ACC112 (cell line): Measurements from ENCODE around the gene HNRNPF.

Experiments
- H2AFZ ChIP-seq: fragments of 200-600 bp; sonication (generic); one replicate; pipeline ENCODE4 v1.6.0; 2017; ENCODE audit warnings: antibody characterized with exemption, low read length; ENCODE audit not compliant: unreplicated experiment
- H3K27ac ChIP-seq: fragments of 200-600 bp; sonication (generic); 2 replicates; pipeline ENCODE4 v1.5.1; 2014; ENCODE audit warnings: low read depth, mild to moderate bottlenecking, antibody characterized with exemption, low read length, moderate library complexity
- H3K27me3 ChIP-seq: fragments of 200-600 bp; sonication (generic); 2 replicates; pipeline ENCODE4 v1.6.1; 2014; ENCODE audit warnings: mild to moderate bottlenecking, antibody characterized with exemption, low read length, moderate library complexity, mixed read lengths; ENCODE audit not compliant: insufficient read depth
- H3K36me3 ChIP-seq: fragments of 200-600 bp; sonication (generic); 2 replicates; pipeline ENCODE4 v1.6.1; 2016; ENCODE audit warnings: mild to moderate bottlenecking, antibody characterized with exemption, low read length, moderate library complexity, mixed read lengths; ENCODE audit not compliant: insufficient read depth
- H3K4me1 ChIP-seq: fragments of 200-600 bp; sonication (generic); one replicate; pipeline ENCODE4 v1.6.1; 2016; ENCODE audit warnings: low read length, mixed read lengths; ENCODE audit not compliant: insufficient read depth, unreplicated experiment, control insufficient read depth
- H3K4me3 ChIP-seq: fragments of 200-600 bp; sonication (generic); 2 replicates; pipeline ENCODE4 v1.5.1; 2014; ENCODE audit warnings: mild to moderate bottlenecking, low read depth, low read length
- H3K79me2 ChIP-seq: fragments of 200-600 bp; sonication (generic); one replicate; pipeline ENCODE4 v1.6.0; 2016; ENCODE audit warnings: low read length; ENCODE audit not compliant: control insufficient read depth, unreplicated experiment, insufficient read depth

HNRNPF gene

DNA sequence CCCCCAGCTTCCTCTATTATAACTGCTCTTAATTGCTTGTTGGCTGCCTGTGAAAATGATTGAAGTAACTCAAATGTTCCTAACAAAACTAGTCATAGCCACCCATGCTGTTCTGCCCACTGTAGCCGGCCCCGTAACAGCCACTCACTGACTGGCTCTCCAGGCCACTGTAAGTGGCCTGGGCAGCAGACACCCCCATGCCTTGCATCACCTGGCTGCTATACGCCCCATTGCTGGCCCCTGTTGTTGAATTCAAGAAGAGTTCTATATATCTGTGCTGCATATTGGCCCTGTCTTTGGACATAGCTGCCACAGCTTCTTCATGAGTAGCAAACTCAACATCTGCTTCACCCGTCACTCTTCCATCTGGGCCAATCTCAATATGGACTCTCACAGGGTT is 22.4 kb downstream of the HNRNPF start:
- Histone ChIP-seq H3K79me2 (peaks cover 37% of the 10 kb centered on the region), H3K4me3 (no peak overlapping the region), H2AFZ (no peak overlapping the region), H3K27ac (no peak overlapping the region), H3K36me3 (peaks cover 51% of the 10 kb centered on the region), H3K27me3 (no peaks in the 10 kb centered on the region), H3K4me1 (no peaks in the 10 kb centered on the region)

DNA sequence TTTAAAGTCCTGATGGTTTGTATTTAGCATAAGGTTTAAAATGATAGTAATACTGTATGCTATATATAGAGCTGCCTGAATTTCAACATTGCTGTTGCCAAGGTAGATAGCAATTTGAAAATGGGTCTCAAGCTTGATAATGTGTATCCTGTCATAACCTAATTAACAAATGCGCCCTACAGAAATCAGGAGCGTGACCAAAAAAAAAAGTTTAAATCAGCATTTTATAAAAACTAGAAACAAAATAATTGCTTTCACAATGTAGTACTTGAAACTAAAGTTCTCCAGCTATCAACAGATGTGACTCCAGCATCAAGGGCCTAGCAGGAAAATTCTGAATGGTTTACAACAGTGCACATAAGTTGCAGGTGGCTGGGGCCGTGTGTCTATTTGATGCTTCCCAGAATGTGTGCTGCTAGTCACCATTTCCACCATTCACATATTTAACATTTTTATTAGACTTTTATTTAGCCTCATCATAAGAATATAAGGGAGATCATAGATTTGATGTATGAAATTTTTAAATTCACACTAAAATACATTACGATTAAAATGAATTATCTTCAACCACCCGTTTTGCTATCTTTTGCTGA is 23.5 kb downstream of the HNRNPF start:
- H2AFZ ChIP-seq: no peak overlapping the region
- H3K4me1 ChIP-seq: no peaks in the 10 kb centered on the region
- H3K27ac ChIP-seq: no peak overlapping the region
- H3K4me3 ChIP-seq: no peak overlapping the region
- peaks cover 27% of the 10 kb centered on the region for H3K79me2 ChIP-seq
- no peaks in the 10 kb centered on the region for H3K27me3 ChIP-seq
- peaks cover 46% of the 10 kb centered on the region for H3K36me3 ChIP-seq

DNA sequence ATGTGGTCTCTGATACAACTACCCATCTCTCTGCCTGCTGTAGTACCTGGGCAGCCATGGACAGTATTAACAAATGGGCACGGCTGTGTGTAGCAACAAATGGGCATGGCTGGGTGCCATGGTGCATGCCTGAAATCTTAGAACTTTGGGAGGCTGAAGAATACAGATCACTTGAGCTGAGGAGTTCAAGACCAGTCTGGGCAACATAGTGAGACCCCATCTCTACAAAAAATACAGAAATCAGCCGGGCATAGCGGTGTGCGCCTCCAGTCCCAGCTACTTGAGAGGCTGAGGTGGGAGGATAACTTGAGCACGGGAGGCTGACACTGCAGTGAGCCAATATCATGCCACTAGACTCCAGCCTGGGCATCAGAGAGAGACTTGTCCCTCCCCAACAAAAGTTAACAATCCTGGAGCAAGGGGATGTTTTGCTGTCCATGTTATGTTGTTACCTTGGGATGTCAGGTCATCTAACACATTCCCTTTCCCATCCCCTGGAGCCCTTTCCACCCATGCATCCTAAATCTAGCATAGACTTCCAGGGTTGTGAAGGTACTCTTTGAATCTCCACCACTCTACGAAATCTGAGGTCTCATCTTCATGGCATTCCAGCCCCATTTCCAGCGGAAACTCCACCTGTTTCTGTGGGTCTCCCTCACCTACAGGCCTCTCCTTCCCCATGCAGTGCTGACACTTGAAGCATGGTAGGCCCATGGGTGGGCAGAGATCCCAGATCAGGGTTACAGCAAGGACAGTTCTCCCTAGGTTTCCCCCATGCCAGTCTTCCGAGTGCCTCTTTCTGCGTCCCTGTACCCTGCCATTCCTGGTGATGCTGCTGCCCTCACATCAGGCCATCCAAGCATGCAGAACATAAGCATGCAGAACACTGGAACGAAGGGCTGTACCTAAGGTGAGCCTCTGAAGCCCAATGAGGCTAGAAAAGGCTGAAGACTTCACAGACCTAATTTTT is 24.4 kb downstream of the HNRNPF start:
- Histone ChIP-seq H3K4me3 (no peak overlapping the region), H2AFZ (no peak overlapping the region), H3K4me1 (no peaks in the 10 kb centered on the region), H3K27ac (no peak overlapping the region), H3K79me2 (peaks cover 17% of the 10 kb centered on the region), H3K27me3 (no peaks in the 10 kb centered on the region), H3K36me3 (peaks cover 39% of the 10 kb centered on the region)

GRCh38 chr10:43383204-43383971 is 25.6 kb downstream of the HNRNPF start:
- Histone ChIP-seq H3K4me1 (no peaks in the 10 kb centered on the region), H3K27ac (no peak overlapping the region), H3K4me3 (no peak overlapping the region), H3K27me3 (no peaks in the 10 kb centered on the region), H3K79me2 (peaks cover 7% of the 10 kb centered on the region), H3K36me3 (peaks cover 30% of the 10 kb centered on the region), H2AFZ (no peak overlapping the region)

GRCh38 chr10:43380610-43381222 is 28.3 kb downstream of the HNRNPF start:
- no peaks in the 10 kb centered on the region for H3K79me2 ChIP-seq
- H3K4me3 ChIP-seq: no peak overlapping the region
- no peak overlapping the region for H3K27ac ChIP-seq
- no peaks in the 10 kb centered on the region for H3K27me3 ChIP-seq
- H3K4me1 ChIP-seq: no peaks in the 10 kb centered on the region
- no peak overlapping the region for H2AFZ ChIP-seq
- H3K36me3 ChIP-seq: peaks cover 6% of the 10 kb centered on the region

GRCh38 chr10:43377424-43377883 is 31.5 kb downstream of the HNRNPF start:
- no peaks in the 10 kb centered on the region for H3K27me3 ChIP-seq
- no peaks in the 10 kb centered on the region for H3K4me1 ChIP-seq
- H2AFZ ChIP-seq: no peak overlapping the region
- H3K79me2 ChIP-seq: no peaks in the 10 kb centered on the region
- H3K4me3 ChIP-seq: no peak overlapping the region
- H3K36me3 ChIP-seq: no peaks in the 10 kb centered on the region
- H3K27ac ChIP-seq: no peak overlapping the region

DNA sequence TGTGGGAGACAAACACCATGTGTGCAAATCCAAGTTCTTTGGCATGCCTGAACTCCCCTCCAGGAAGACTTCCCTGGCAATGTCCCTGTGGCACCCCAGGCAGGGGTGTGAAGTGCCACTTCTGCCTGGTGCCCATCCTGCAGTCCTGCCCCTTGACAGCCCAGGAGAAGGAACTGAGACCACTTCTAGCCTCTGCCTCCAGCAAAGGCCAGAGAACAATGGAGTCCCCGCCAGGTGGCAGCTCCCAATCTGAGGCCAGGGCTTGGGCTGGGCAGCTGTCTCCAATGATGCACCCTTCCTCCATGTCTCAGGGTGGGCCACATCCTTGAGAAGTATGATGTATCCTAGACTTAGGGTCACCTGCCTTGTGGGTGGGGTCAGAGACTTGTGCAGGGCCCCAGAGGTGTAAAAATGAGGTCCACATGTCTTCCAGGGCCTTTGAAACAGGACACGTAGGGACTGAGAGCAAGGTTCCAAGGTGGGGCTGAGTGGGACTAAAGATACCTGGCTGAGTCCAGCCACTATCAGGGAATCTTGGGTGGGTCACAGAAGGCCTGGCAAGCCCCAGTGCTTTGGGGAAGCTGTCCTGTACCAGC is 32.1 kb downstream of the HNRNPF start:
- H2AFZ ChIP-seq: no peak overlapping the region
- H3K79me2 ChIP-seq: no peaks in the 10 kb centered on the region
- H3K4me1 ChIP-seq: no peaks in the 10 kb centered on the region
- no peak overlapping the region for H3K27ac ChIP-seq
- no peaks in the 10 kb centered on the region for H3K27me3 ChIP-seq
- H3K4me3 ChIP-seq: no peak overlapping the region
- no peaks in the 10 kb centered on the region for H3K36me3 ChIP-seq

- Histone ChIP-seq H3K27ac (no peak overlapping the region), H3K4me3 (no peak overlapping the region), H3K4me1 (no peaks in the 10 kb centered on the region), H3K79me2 (no peaks in the 10 kb centered on the region), H3K36me3 (no peaks in the 10 kb centered on the region), H2AFZ (no peak overlapping the region), H3K27me3 (no peaks in the 10 kb centered on the region)
These were observed 32.8 kb downstream of the HNRNPF start for GRCh38 chr10:43376046-43376635.

- H2AFZ ChIP-seq: no peak overlapping the region
- no peak overlapping the region for H3K27ac ChIP-seq
- no peaks in the 10 kb centered on the region for H3K27me3 ChIP-seq
- H3K4me1 ChIP-seq: no peaks in the 10 kb centered on the region
- no peaks in the 10 kb centered on the region for H3K79me2 ChIP-seq
- H3K36me3 ChIP-seq: no peaks in the 10 kb centered on the region
- no peak overlapping the region for H3K4me3 ChIP-seq
These were observed 33.5 kb downstream of the HNRNPF start for GRCh38 chr10:43375401-43376020.
